Thyroid gland (tissue), 4 donors: ENCODE results near the gene TRAPPC1.

Experiments used
- POLR2A ChIP-seq, 2 donors: fragments of 450-650 bp; IDR thresholded peaks; one replicate each; pipeline ENCODE4 v1.6.1; 2017; ENCODE audit warnings: antibody characterized with exemption in 2 of 2, mild to moderate bottlenecking in 2 of 2, moderate library complexity in 1 of 2
- TF ChIP-seq, protein P1 (sequence below), 6 experiments: fragments of 200-600 bp in 3 of 6; fragments of 450-650 bp in 3 of 6; sonication (generic) in 3 of 6; IDR thresholded peaks; one replicate each; pipeline ENCODE4 v1.5.1; 2016 to 2019; ENCODE audit warnings: antibody characterized with exemption in 6 of 6, mild to moderate bottlenecking in 2 of 6, inconsistent platforms in 1 of 6, moderate library complexity in 1 of 6

DNA sequence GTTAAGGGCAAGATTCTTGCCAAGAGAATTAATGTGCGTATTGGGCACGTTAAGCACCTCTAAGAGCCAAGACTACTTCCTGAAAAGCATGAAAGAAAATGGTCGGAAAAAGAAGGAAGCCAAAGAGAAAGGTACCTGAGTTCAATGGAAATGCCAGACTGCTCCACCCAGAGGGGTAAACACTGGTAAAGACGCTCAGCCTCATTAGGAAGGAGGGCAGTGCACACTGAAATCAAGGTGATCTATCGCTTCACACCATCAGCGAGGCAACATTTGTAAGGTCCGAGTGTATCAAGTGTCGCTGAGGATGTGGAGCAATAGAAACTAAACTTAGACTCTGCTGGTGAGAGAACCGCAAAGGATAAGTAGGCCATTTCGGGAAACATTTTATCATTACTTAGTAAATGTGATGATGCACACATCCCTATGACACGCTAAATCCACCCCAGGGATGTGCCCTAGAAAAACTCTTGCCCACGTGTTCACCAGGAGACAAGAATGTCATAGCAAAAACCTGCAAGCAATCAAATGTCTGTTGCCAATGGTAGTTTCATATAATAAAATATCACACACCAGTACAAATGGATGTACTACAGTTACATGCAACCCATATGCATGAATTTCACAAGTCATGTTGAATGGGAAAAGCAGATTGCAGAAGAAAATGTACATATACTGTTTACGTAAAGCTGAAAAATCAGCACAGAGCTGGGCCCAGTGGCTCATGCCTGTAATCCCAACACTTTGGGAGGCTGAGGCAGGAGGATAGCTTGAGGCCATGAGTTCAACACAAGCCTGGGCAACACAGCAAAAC, 23.9 kb upstream of the TRAPPC1 start:
- TF ChIP-seq, protein P1, sequence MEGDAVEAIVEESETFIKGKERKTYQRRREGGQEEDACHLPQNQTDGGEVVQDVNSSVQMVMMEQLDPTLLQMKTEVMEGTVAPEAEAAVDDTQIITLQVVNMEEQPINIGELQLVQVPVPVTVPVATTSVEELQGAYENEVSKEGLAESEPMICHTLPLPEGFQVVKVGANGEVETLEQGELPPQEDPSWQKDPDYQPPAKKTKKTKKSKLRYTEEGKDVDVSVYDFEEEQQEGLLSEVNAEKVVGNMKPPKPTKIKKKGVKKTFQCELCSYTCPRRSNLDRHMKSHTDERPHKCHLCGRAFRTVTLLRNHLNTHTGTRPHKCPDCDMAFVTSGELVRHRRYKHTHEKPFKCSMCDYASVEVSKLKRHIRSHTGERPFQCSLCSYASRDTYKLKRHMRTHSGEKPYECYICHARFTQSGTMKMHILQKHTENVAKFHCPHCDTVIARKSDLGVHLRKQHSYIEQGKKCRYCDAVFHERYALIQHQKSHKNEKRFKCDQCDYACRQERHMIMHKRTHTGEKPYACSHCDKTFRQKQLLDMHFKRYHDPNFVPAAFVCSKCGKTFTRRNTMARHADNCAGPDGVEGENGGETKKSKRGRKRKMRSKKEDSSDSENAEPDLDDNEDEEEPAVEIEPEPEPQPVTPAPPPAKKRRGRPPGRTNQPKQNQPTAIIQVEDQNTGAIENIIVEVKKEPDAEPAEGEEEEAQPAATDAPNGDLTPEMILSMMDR (IDR thresholded peaks at IDR 0.05), result no peak
- no peak for TF ChIP-seq POLR2A (IDR thresholded peaks at IDR 0.05)
